T47D (cell line): ENCODE results near the gene ACTL6A.
"Not testable (repeated sequence)": the region's sequence is repeated elsewhere in the genome, so short reads cannot be mapped to it uniquely, and the experiment has no call there.

Source experiments
- DNase-seq, 2 experiments: peaks; one replicate each; pipeline versions ENCODE4 v3.0.0 to v3.0.0-alpha.2; 2011 to 2012; ENCODE audit warnings: low read depth in 1 of 2, low spot score in 1 of 2
- JUND ChIP-seq: IDR thresholded peaks from 2 replicates; pipeline ENCODE4 v1.6.1; 2012; ENCODE audit warnings: low read depth
- in situ Hi-C: cut with HindIII; loops from 2 replicates; pipeline ENCODE4 v1.10.0; 2016; ENCODE audit warnings: low sequenced_read_pairs, low pct_unique_long_range_greater_than_20kb

Gene ACTL6A

GRCh38 chr3:179562591-179563270 is at the start of gene ACTL6A:
ACTL6A (plus strand) TSS chr3:179562926; CDS start chr3:179563093, 167 bp downstream.
- TF ChIP-seq JUND: no peak
- in situ Hi-C loops: no loop called here
- peak; percentile 100 for DNase-seq

GRCh38 chr3:179513862-179514261 is 48.9 kb upstream of the ACTL6A start:
- in situ Hi-C loops: no loop called here
- no peak for DNase-seq
- no peak for TF ChIP-seq JUND

- in situ Hi-C loops, DNase-seq: not testable (repeated sequence)
Measured at GRCh38 chr3:179516461-179517251, 46.1 kb upstream of the ACTL6A start.

- DNase-seq: no peak
- no peak for TF ChIP-seq JUND
- in situ Hi-C loops: no loop called here
Measured at GRCh38 chr3:179526482-179526881, 36.2 kb upstream of the ACTL6A start.

- TF ChIP-seq JUND: no peak
- DNase-seq: no peak
- in situ Hi-C loops: no loop called here
Measured at GRCh38 chr3:179526989-179527391, 35.7 kb upstream of the ACTL6A start.

- in situ Hi-C loops: no loop called here
- no peak for DNase-seq
- TF ChIP-seq JUND: no peak
Measured at GRCh38 chr3:179528772-179529171, 34.0 kb upstream of the ACTL6A start.

- no peak for TF ChIP-seq JUND
- DNase-seq: no peak
- in situ Hi-C loops: no loop called here
Measured at GRCh38 chr3:179531576-179531975, 31.1 kb upstream of the ACTL6A start.

GRCh38 chr3:179533274-179533673 is 29.5 kb upstream of the ACTL6A start:
- no peak for TF ChIP-seq JUND
- DNase-seq: no peak
- in situ Hi-C loops: no loop called here

- TF ChIP-seq JUND: no peak
- in situ Hi-C loops: no loop called here
- no peak for DNase-seq
Measured at GRCh38 chr3:179536256-179536655, 26.5 kb upstream of the ACTL6A start.

GRCh38 chr3:179541094-179541493 is 21.6 kb upstream of the ACTL6A start:
- DNase-seq: no peak
- no peak for TF ChIP-seq JUND
- in situ Hi-C loops: no loop called here

- no peak for DNase-seq
- in situ Hi-C loops: no loop called here
- TF ChIP-seq JUND: no peak
Measured at GRCh38 chr3:179541596-179541995, 21.1 kb upstream of the ACTL6A start.

- in situ Hi-C loops: no loop called here
- TF ChIP-seq JUND: no peak
- no peak for DNase-seq
Measured at GRCh38 chr3:179542375-179542774, 20.4 kb upstream of the ACTL6A start.

GRCh38 chr3:179544981-179545645 is 17.6 kb upstream of the ACTL6A start:
- DNase-seq: no peak
- no peak for TF ChIP-seq JUND
- in situ Hi-C loops: no loop called here
